CD4-positive, alpha-beta memory T cell (primary cell): Measurements from ENCODE around the gene TNFSF4. TPM values are rescaled to one million over a fixed set of nuclear protein-coding genes. Genes with fewer than 3 reads are reported as not detected.

Source experiments
- CTCF ChIA-PET: fragments of 350-600 bp; sonication (Branson Sonifier 250); formaldehyde crosslinking; loops from one replicate; lab custom pipeline; 2021; ENCODE audit warnings: inconsistent platforms; ENCODE audit not compliant: partially characterized antibody; lab: Charles Lee
- POLR2A ChIA-PET: fragments of 350-600 bp; sonication (Branson Sonifier 250); formaldehyde crosslinking; loops from one replicate; lab custom pipeline; 2021; ENCODE audit not compliant: partially characterized antibody; lab: Charles Lee
- DNase-seq, 5 donors: peaks; one replicate each; pipeline versions ENCODE4 v3.0.0 to v3.0.0-alpha.2; 2020 to 2022; ENCODE audit warnings: mixed read lengths in 1 of 5
- H3K27ac ChIP-seq: one replicate; pipeline ENCODE4 v1.7.0; 2013; ENCODE audit warnings: low read depth, low read length
- H3K27me3 ChIP-seq: 2 replicates; pipeline ENCODE4 v1.7.0; 2013; ENCODE audit warnings: mild to moderate bottlenecking, low read length, moderate library complexity; ENCODE audit not compliant: insufficient read depth
- H3K36me3 ChIP-seq: 2 replicates; pipeline ENCODE4 v1.7.0; 2013; ENCODE audit warnings: mild to moderate bottlenecking, low read length, moderate library complexity; ENCODE audit not compliant: insufficient read depth
- H3K4me1 ChIP-seq: 2 replicates; pipeline ENCODE4 v1.7.0; 2013; ENCODE audit warnings: mild to moderate bottlenecking, low read length, moderate library complexity; ENCODE audit not compliant: insufficient read depth
- H3K4me3 ChIP-seq, 2 donors: one replicate each; pipeline ENCODE4 v1.7.0; 2013; ENCODE audit warnings: low read length in 2 of 2, mild to moderate bottlenecking in 1 of 2
- H3K9me3 ChIP-seq, 2 donors: one replicate each; pipeline ENCODE4 v1.7.0; 2013; ENCODE audit warnings: low read length in 2 of 2, control low read depth in 1 of 2; ENCODE audit not compliant: control insufficient read depth in 1 of 2
- H3K27ac Mint-ChIP-seq, 7 donors: one replicate each; pipeline ENCODE4 v1.8.0; 2020 to 2021; ENCODE audit warnings: mixed read lengths in 7 of 7, mild to moderate bottlenecking in 6 of 7, inconsistent platforms in 3 of 7, moderate library complexity in 3 of 7
- H3K27me3 Mint-ChIP-seq, 2 donors: one replicate each; pipeline ENCODE4 v1.8.0; 2020 to 2021; ENCODE audit warnings: mixed read lengths in 2 of 2
- H3K36me3 Mint-ChIP-seq, 2 donors: one replicate each; pipeline ENCODE4 v1.8.0; 2020 to 2021; ENCODE audit warnings: mixed read lengths in 2 of 2, inconsistent platforms in 1 of 2, mild to moderate bottlenecking in 1 of 2
- H3K4me1 Mint-ChIP-seq, 4 donors: one replicate each; pipeline ENCODE4 v1.8.0; 2020 to 2021; ENCODE audit warnings: mixed read lengths in 4 of 4, mild to moderate bottlenecking in 1 of 4
- H3K4me3 Mint-ChIP-seq, 8 donors: one replicate each; pipeline ENCODE4 v1.8.0; 2020 to 2021; ENCODE audit warnings: mixed read lengths in 8 of 8, mild to moderate bottlenecking in 7 of 8, moderate library complexity in 6 of 8, inconsistent platforms in 3 of 8
- H3K9me3 Mint-ChIP-seq, 8 donors: one replicate each; pipeline ENCODE4 v1.8.0; 2020 to 2021; ENCODE audit warnings: mixed read lengths in 8 of 8, mild to moderate bottlenecking in 5 of 8, inconsistent platforms in 3 of 8, moderate library complexity in 1 of 8
- intact Hi-C: fragments of 100-400 bp; cut with micrococcal nuclease; formaldehyde crosslinking; loops from one replicate; pipeline ENCODE4 v1.15.1; 2023
- polyA plus RNA-seq, 2 donors: library from polyadenylated mRNA; unstranded; fragments of 300-500 nt; fragmentation: Illumina TruSeq; gene quantifications; one replicate each; pipeline ENCODE4 v1.2.3, GENCODE V29; 2021
- total RNA-seq, 2 experiments: library from RNA; stranded (reverse); gene quantifications; one replicate each; pipeline ENCODE4 v1.2.3, GENCODE V29; 2021

The TNFSF4 gene
- total and polyA plus RNA-seq, 4 experiments from 2014 or later = 0.18 to 3.9 (median 2.4) TPM

GRCh38 chr1:173210716-173211231 lies 3.6 kb upstream of the TNFSF4 start:
- H3K4me3 ChIP-seq = no peak overlapping the region
- Mint-ChIP-seq H3K4me1 (peaks cover 18 to 43% (median 28%) of the 10 kb centered on the region in 4 donors), H3K36me3 (no peaks in the 10 kb centered on the region), H3K27me3 (no peaks in the 10 kb centered on the region), H3K27ac (peak overlapping the region in 2 of 7 donors; percentile 19 to 85), H3K9me3 (no peaks in the 10 kb centered on the region), H3K4me3 (no peak overlapping the region)
- H3K27me3 ChIP-seq = no peaks in the 10 kb centered on the region
- intact Hi-C loops = no loop called here
- H3K4me1 ChIP-seq = peaks cover 18% of the 10 kb centered on the region
- H3K27ac ChIP-seq = no peak overlapping the region
- POLR2A ChIA-PET = interaction anchor here (0.7 kb wide), 1 partner anchor 144 kb away, joined by 3 read pairs; no protein-coding TSS in a partner anchor
- H3K9me3 ChIP-seq = no peaks in the 10 kb centered on the region
- CTCF ChIA-PET = interaction anchor here (1.1 to 2.4 kb wide), 2 partner anchors 9 to 468 kb away, joined by 3 to 11 read pairs; no protein-coding TSS in a partner anchor
- H3K36me3 ChIP-seq = no peaks in the 10 kb centered on the region
- no peak for DNase-seq

- DNase-seq = no peak
- H3K27me3 ChIP-seq = no peaks in the 10 kb centered on the region
- Mint-ChIP-seq H3K36me3 (no peaks in the 10 kb centered on the region), H3K27ac (peak overlapping the region in 2 of 7 donors; percentile 19 to 85), H3K4me1 (peaks cover 23 to 48% (median 33%) of the 10 kb centered on the region in 4 donors), H3K27me3 (no peaks in the 10 kb centered on the region), H3K4me3 (peak overlapping the region in 1 of 8 donors; percentile 14), H3K9me3 (no peaks in the 10 kb centered on the region)
- ChIA-PET CTCF (interaction anchor here (1.1 to 2.8 kb wide), 3 partner anchors 8 to 468 kb away, joined by 3 to 11 read pairs (median 8); no protein-coding TSS in a partner anchor), POLR2A (no interaction called here)
- H3K36me3 ChIP-seq = no peaks in the 10 kb centered on the region
- H3K27ac ChIP-seq = no peak overlapping the region
- intact Hi-C loops = no loop called here
- no peak overlapping the region for H3K4me3 ChIP-seq
- H3K4me1 ChIP-seq = peaks cover 23% of the 10 kb centered on the region
- no peaks in the 10 kb centered on the region for H3K9me3 ChIP-seq
Observed at GRCh38 chr1:173210283-173210682, 3.2 kb upstream of the TNFSF4 start.

- Histone ChIP-seq H3K36me3 (no peaks in the 10 kb centered on the region), H3K4me3 (no peak overlapping the region), H3K9me3 (no peaks in the 10 kb centered on the region), H3K4me1 (peaks cover 37% of the 10 kb centered on the region), H3K27me3 (no peaks in the 10 kb centered on the region), H3K27ac (no peak overlapping the region)
- no peak for DNase-seq
- CTCF ChIA-PET = interaction anchor here (1.2 to 2.8 kb wide), 2 partner anchors 464 to 466 kb away, joined by 3 to 8 read pairs; no protein-coding TSS in a partner anchor
- intact Hi-C loops = loop anchor here (10.0 kb wide), 1 partner anchor 1536 kb away; no protein-coding TSS in a partner anchor
- Mint-ChIP-seq H3K27me3 (no peaks in the 10 kb centered on the region), H3K36me3 (no peaks in the 10 kb centered on the region), H3K4me1 (peaks cover 29 to 60% (median 40%) of the 10 kb centered on the region in 4 donors), H3K9me3 (no peaks in the 10 kb centered on the region), H3K4me3 (no peak overlapping the region), H3K27ac (peak overlapping the region in 1 of 7 donors; percentile 16)
- POLR2A ChIA-PET = no interaction called here
Observed at GRCh38 chr1:173208868-173209267, 1.7 kb upstream of the TNFSF4 start.

GRCh38 chr1:173208146-173208545 lies 1.0 kb upstream of the TNFSF4 start:
- POLR2A ChIA-PET = no interaction called here
- Histone ChIP-seq H3K27me3 (no peaks in the 10 kb centered on the region), H3K4me1 (peaks cover 41% of the 10 kb centered on the region), H3K4me3 (no peak overlapping the region), H3K27ac (no peak overlapping the region), H3K9me3 (no peaks in the 10 kb centered on the region), H3K36me3 (no peaks in the 10 kb centered on the region)
- Mint-ChIP-seq H3K27ac (no peak overlapping the region), H3K9me3 (no peaks in the 10 kb centered on the region), H3K4me3 (no peak overlapping the region), H3K36me3 (no peaks in the 10 kb centered on the region), H3K4me1 (peaks cover 29 to 60% (median 40%) of the 10 kb centered on the region in 4 donors), H3K27me3 (no peaks in the 10 kb centered on the region)
- no peak for DNase-seq
- CTCF ChIA-PET = interaction anchor here (1.2 to 10.3 kb wide), 3 partner anchors 383 to 465 kb away, joined by 3 to 205 read pairs (median 8); no protein-coding TSS in a partner anchor
- intact Hi-C loops = loop anchor here (10.0 kb wide), 1 partner anchor 1537 kb away; no protein-coding TSS in a partner anchor

- no peaks in the 10 kb centered on the region for H3K36me3 Mint-ChIP-seq
- ChIA-PET CTCF (interaction anchor here (1.1 to 10.3 kb wide), 10 partner anchors 10 to 486 kb away, joined by 3 to 242 read pairs (median 4); no protein-coding TSS in a partner anchor), POLR2A (interaction anchor here (0.7 to 1.7 kb wide), 7 partner anchors 15 to 510 kb away, joined by 3 to 10 read pairs (median 4); no protein-coding TSS in a partner anchor)
- peaks cover 41% of the 10 kb centered on the region for H3K4me1 ChIP-seq
- H3K27me3 Mint-ChIP-seq = no peaks in the 10 kb centered on the region
- peak overlapping the region; percentile 71 to 96 (median 85) for H3K27ac Mint-ChIP-seq
- H3K4me3 Mint-ChIP-seq = peak overlapping the region; percentile 55 to 82 (median 76)
- intact Hi-C loops = loop anchor here (2.0 to 10.0 kb wide), 2 partner anchors 755 to 1539 kb away; no protein-coding TSS in a partner anchor
- peaks cover 31 to 58% (median 40%) of the 10 kb centered on the region in 4 donors for H3K4me1 Mint-ChIP-seq
- peak overlapping the region in 1 of 2 donors; percentile 15 for H3K4me3 ChIP-seq
- peak; percentile 39 to 52 (median 45) for DNase-seq
- H3K9me3 Mint-ChIP-seq = no peaks in the 10 kb centered on the region
- H3K27me3 ChIP-seq = no peaks in the 10 kb centered on the region
- H3K27ac ChIP-seq = peak overlapping the region; percentile 1
- no peaks in the 10 kb centered on the region for H3K9me3 ChIP-seq
- H3K36me3 ChIP-seq = no peaks in the 10 kb centered on the region
Observed at GRCh38 chr1:173205146-173206051, 1.7 kb downstream of the TNFSF4 start.

- intact Hi-C loops = loop anchor here (2.0 to 10.0 kb wide), 2 partner anchors 754 to 1540 kb away; no protein-coding TSS in a partner anchor
- peaks cover 31 to 53% (median 38%) of the 10 kb centered on the region in 4 donors for H3K4me1 Mint-ChIP-seq
Observed at GRCh38 chr1:173204693-173205092, 2.4 kb downstream of the TNFSF4 start.

More at GRCh38 chr1:173204693-173205092, 2.4 kb downstream of the TNFSF4 start:
- no peak overlapping the region for H3K4me3 ChIP-seq
- ChIA-PET POLR2A (interaction anchor here (0.9 to 1.7 kb wide), 6 partner anchors 15 to 460 kb away, joined by 3 to 10 read pairs (median 5); no protein-coding TSS in a partner anchor), CTCF (interaction anchor here (1.1 to 10.3 kb wide), 8 partner anchors 11 to 485 kb away, joined by 3 to 242 read pairs (median 4); no protein-coding TSS in a partner anchor)
- no peaks in the 10 kb centered on the region for H3K27me3 ChIP-seq
- H3K27ac ChIP-seq = no peak overlapping the region
- peaks cover 41% of the 10 kb centered on the region for H3K4me1 ChIP-seq
- no peaks in the 10 kb centered on the region for H3K36me3 ChIP-seq
- no peaks in the 10 kb centered on the region for H3K9me3 Mint-ChIP-seq
- H3K9me3 ChIP-seq = no peaks in the 10 kb centered on the region
- no peaks in the 10 kb centered on the region for H3K36me3 Mint-ChIP-seq
- peak overlapping the region; percentile 27 to 95 (median 80) for H3K27ac Mint-ChIP-seq
- H3K4me3 Mint-ChIP-seq = peak overlapping the region in 6 of 8 donors; percentile 4 to 62 (median 52)
- no peaks in the 10 kb centered on the region for H3K27me3 Mint-ChIP-seq
- DNase-seq = no peak
